GM12878 (cell line): ENCODE measurements around the gene NKIRAS2. TPM values are rescaled to one million over a fixed set of nuclear protein-coding genes. Genes with fewer than 3 reads are reported as not detected.

Source experiments
- ATF7 ChIP-seq: fragments of 450-650 bp; IDR thresholded peaks from 2 replicates; pipeline ENCODE4 v1.6.1; 2016; ENCODE audit warnings: low read depth, mild to moderate bottlenecking
- CREB1 ChIP-seq: IDR thresholded peaks from 2 replicates; pipeline ENCODE4 v1.6.1; 2012; ENCODE audit warnings: low read depth, mild to moderate bottlenecking, inconsistent platforms
- CTCF ChIP-seq, 3 experiments: IDR thresholded peaks in 2 of 3; conservative IDR thresholded peaks in 1 of 3; 2 replicates each; pipeline ENCODE4 v1.5.1; 2011; ENCODE audit warnings: low read depth in 3 of 3, low read length in 3 of 3, mild to moderate bottlenecking in 3 of 3, control low read depth in 2 of 3, moderate library complexity in 2 of 3, inconsistent platforms in 1 of 3, mixed read lengths in 1 of 3; ENCODE audit not compliant: control insufficient read depth in 2 of 3, insufficient read depth in 1 of 3; ENCODE audit errors: extremely low read depth in 1 of 3
- DPF2 ChIP-seq: fragments of 450-650 bp; IDR thresholded peaks from 2 replicates; pipeline ENCODE4 v1.6.1; 2017; ENCODE audit warnings: mild to moderate bottlenecking
- E2F4 ChIP-seq: IDR thresholded peaks from 2 replicates; pipeline ENCODE4 v1.6.1; 2012; ENCODE audit warnings: low read depth, low read length, improper control_type of control experiment
- LARP7 ChIP-seq: fragments of 450-650 bp; IDR thresholded peaks from 2 replicates; pipeline ENCODE4 v1.6.1; 2017; ENCODE audit warnings: mild to moderate bottlenecking
- MXI1 ChIP-seq: fragments of 150-350 bp; IDR thresholded peaks from 2 replicates; pipeline ENCODE4 v1.6.1; 2011; ENCODE audit warnings: low read depth, mild to moderate bottlenecking, inconsistent platforms, low read length, improper control_type of control experiment
- NFIC ChIP-seq: IDR thresholded peaks from 2 replicates; pipeline ENCODE4 v1.6.1; 2012; ENCODE audit warnings: low read depth, mild to moderate bottlenecking, inconsistent platforms, low read length, moderate library complexity
- PML ChIP-seq: IDR thresholded peaks from 2 replicates; pipeline ENCODE4 v1.6.1; 2012; ENCODE audit warnings: low read length, inconsistent platforms
- RB1 ChIP-seq: fragments of 450-650 bp; formaldehyde crosslinking; IDR thresholded peaks from 2 replicates; pipeline ENCODE4 v1.6.1; 2017; ENCODE audit warnings: mild to moderate bottlenecking, borderline replicate concordance
- RCOR1 ChIP-seq: conservative IDR thresholded peaks from 2 replicates; pipeline ENCODE4 v1.6.1; 2012; ENCODE audit warnings: low read depth, low read length, improper control_type of control experiment
- RELA ChIP-seq: fragments of 450-650 bp; IDR thresholded peaks from 2 replicates; pipeline ENCODE4 v1.8.0; 2014; ENCODE audit warnings: borderline replicate concordance; ENCODE audit not compliant: partially characterized antibody
- SRF ChIP-seq, 2 experiments: IDR thresholded peaks; 2 replicates each; pipeline ENCODE4 v1.6.1; 2011; ENCODE audit warnings: low read depth in 2 of 2, low read length in 2 of 2, mild to moderate bottlenecking in 1 of 2, moderate library complexity in 1 of 2
- STAT1 ChIP-seq: fragments of 450-650 bp; conservative IDR thresholded peaks from 2 replicates; pipeline ENCODE4 v1.6.1; 2014; ENCODE audit warnings: antibody characterized with exemption, mild to moderate bottlenecking
- TBL1XR1 ChIP-seq: IDR thresholded peaks from 2 replicates; pipeline ENCODE4 v1.6.1; 2012; ENCODE audit warnings: low read depth, low read length, improper control_type of control experiment
- TCF3 ChIP-seq: IDR thresholded peaks from 2 replicates; pipeline ENCODE4 v1.6.1; 2012; ENCODE audit warnings: low read depth, mild to moderate bottlenecking, low read length, borderline replicate concordance; ENCODE audit not compliant: insufficient read depth
- TCF7 ChIP-seq: IDR thresholded peaks from 2 replicates; pipeline ENCODE4 v1.6.1; 2014; ENCODE audit warnings: antibody characterized with exemption, borderline replicate concordance
- ZBTB4 ChIP-seq: fragments of 450-650 bp; formaldehyde crosslinking; IDR thresholded peaks from 2 replicates; pipeline ENCODE4 v1.4.0; 2022; ENCODE audit warnings: mild to moderate bottlenecking, moderate library complexity
- polyA plus RNA-seq, 11 experiments: library from polyadenylated mRNA; depleted of rRNA in 4 of 11; unstranded in 6 of 11; stranded (reverse) in 5 of 11; fragments of >200 nt; fragmentation: Nextera tagmentation in 4 of 11; fragmentation: Illumina TruSeq in 1 of 11; extraction: Ambion mirVana in 4 of 11; extraction: Trizol in 1 of 11; gene quantifications; 1 replicate in 1 of 11; 2 replicates in 10 of 11; pipeline versions ENCODE4 v1.2.1 to v1.2.3, GENCODE V29; 2011 to 2016; ENCODE audit warnings: inconsistent platforms in 2 of 11, missing spikeins in 2 of 11, low read depth in 1 of 11
- total RNA-seq, 4 experiments: library from RNA; depleted of rRNA in 3 of 4; stranded (reverse); fragments of >200 nt in 3 of 4; fragmentation: Illumina TruSeq in 1 of 4; extraction: Trizol in 1 of 4; gene quantifications; 2 replicates each; pipeline versions ENCODE4 v1.2.1 to v1.2.3, GENCODE V29; 2013 to 2021
- TF ChIP-seq, protein P1 (sequence below): fragments of 450-650 bp; IDR thresholded peaks from 2 replicates; pipeline ENCODE4 v1.6.1; 2016; ENCODE audit warnings: mild to moderate bottlenecking
- TF ChIP-seq, protein P2 (sequence below): fragments of 450-650 bp; conservative IDR thresholded peaks from 2 replicates; pipeline ENCODE4 v1.6.1; 2017; ENCODE audit warnings: mild to moderate bottlenecking, moderate library complexity

NKIRAS2 gene
- total and polyA plus RNA-seq, 10 of the 15 experiments (the other 5 are each of a cell fraction or from before 2014, with no cell fraction given) = 6.4 to 49.7 (median 27.2) TPM

DNA sequence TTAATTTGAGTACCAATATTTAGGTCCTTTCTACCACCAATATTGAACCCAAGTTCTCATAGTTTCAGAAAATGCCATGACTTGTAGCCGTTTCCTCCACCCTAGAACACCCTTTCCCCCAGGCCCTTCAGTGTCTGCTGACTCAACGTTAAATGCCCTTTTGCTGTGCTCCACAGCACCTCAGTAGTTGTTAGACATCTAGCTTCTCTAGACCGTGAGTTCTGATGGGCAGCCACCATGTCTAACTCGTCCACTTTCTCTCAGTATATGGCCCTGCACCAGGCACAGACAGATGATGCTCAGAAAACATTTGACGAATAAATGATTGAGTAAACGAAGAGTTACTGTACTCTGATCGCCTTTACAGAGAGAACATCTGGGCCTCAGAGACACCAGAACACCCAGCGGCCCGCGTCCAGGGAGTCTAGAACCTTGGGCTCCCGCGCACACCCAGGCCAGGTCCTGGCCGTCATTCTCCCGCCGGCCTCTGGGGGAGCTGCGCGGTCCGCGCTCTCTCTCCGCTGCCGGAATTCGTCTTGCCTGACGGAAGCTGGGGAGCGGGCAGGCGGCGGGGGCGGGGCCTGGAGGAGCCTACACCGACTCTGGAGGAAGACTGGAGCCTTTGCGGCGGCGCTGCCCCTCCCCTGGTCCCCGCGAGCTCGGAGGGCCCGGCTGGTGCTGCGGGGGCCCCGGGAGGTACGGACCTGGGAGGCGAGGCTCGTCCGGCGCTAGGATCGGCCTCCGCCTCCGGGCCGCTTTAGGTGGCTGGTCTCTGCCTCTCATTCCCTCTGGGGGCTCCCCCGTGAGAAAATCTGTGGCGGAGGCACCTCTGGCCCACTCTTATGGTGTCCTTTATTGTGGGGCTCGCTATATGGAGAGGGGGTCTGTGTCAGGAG lies at the start of gene NKIRAS2 (continued):
- TF ChIP-seq, protein P1, sequence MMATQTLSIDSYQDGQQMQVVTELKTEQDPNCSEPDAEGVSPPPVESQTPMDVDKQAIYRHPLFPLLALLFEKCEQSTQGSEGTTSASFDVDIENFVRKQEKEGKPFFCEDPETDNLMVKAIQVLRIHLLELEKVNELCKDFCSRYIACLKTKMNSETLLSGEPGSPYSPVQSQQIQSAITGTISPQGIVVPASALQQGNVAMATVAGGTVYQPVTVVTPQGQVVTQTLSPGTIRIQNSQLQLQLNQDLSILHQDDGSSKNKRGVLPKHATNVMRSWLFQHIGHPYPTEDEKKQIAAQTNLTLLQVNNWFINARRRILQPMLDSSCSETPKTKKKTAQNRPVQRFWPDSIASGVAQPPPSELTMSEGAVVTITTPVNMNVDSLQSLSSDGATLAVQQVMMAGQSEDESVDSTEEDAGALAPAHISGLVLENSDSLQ = peak; percentile 65
- TF ChIP-seq, protein P2, sequence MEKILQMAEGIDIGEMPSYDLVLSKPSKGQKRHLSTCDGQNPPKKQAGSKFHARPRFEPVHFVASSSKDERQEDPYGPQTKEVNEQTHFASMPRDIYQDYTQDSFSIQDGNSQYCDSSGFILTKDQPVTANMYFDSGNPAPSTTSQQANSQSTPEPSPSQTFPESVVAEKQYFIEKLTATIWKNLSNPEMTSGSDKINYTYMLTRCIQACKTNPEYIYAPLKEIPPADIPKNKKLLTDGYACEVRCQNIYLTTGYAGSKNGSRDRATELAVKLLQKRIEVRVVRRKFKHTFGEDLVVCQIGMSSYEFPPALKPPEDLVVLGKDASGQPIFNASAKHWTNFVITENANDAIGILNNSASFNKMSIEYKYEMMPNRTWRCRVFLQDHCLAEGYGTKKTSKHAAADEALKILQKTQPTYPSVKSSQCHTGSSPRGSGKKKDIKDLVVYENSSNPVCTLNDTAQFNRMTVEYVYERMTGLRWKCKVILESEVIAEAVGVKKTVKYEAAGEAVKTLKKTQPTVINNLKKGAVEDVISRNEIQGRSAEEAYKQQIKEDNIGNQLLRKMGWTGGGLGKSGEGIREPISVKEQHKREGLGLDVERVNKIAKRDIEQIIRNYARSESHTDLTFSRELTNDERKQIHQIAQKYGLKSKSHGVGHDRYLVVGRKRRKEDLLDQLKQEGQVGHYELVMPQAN = peak; percentile 76
- TF ChIP-seq CTCF (IDR thresholded peaks at IDR 0.05 in 2 of 3, conservative IDR thresholded peaks at IDR 0.05 in 1 of 3; ENCODE audit: control insufficient read depth in 2 of 3, extremely low read depth in 1 of 3, insufficient read depth in 1 of 3, low read depth in 3 of 3, low read length in 3 of 3) (peak; percentile 92 to 98 (median 98); a peak in 5 of 6 replicates), PML (0 out of 2 replicates have a peak, but pooled peaks have one; percentile 37), RCOR1 (0 out of 2 replicates have a peak, but pooled peaks have one; percentile 20), RB1 (peak; percentile 96), SRF (IDR thresholded peaks at IDR 0.05; ENCODE audit: low read depth in 2 of 2, low read length in 2 of 2) (0 out of 4 replicates have a peak, but pooled peaks of 1 of the 2 experiments have one; percentile 61), MXI1 (no peak), TBL1XR1 (0 out of 2 replicates have a peak, but pooled peaks have one; percentile 48), ZBTB4 (CRISPR knock-in tag) (no peak), E2F4 (no peak), ATF7 (no peak), STAT1 (0 out of 2 replicates have a peak, but pooled peaks have one; percentile 49), CREB1 (peak; percentile 65), NFIC (no peak), TCF7 (no peak), DPF2 (peak; percentile 47), LARP7 (peak; percentile 77), TCF3 (no peak), RELA (peak; percentile 27)
